NB4 (cell line): ENCODE measurements around the gene RRAGB.

ENCODE experiments used
- CTCF ChIP-seq: IDR thresholded peaks from one replicate; pipeline ENCODE4 v1.5.1; 2012; ENCODE audit warnings: low read depth, low read length
- POLR2A ChIP-seq: IDR thresholded peaks from 2 replicates; pipeline ENCODE4 v1.6.1; 2011; ENCODE audit warnings: mild to moderate bottlenecking; ENCODE audit not compliant: insufficient read length; ENCODE audit errors: extremely low read depth

DNA sequence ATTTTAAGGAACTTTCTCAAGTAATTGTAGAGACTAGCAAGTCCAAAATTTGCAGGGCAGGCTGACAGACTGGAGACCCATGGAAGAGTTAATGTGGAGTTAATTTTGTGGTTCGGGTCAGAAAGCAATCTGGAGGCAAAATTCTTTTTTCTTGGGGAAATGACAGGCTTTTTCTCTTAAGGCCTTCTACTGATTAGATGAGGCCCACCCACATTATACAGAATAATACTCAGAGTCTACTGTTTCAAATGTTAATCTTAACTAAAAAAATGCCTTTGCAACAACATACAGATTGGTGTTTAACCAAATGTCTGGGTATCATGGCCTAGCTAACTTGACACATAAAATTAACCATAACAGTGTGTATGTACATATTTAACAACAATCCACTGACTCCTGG is 32.7 kb downstream of the RRAGB start:
- no peak for TF ChIP-seq CTCF
- TF ChIP-seq POLR2A: no peak
